Aorta (tissue), 5 donors: ENCODE results near the gene COLEC11. TPM values are rescaled to one million over a fixed set of nuclear protein-coding genes. Genes with fewer than 3 reads are reported as not detected.

Experiments used
- ATAC-seq: fragments of 200-7000 bp; cut with Tn5 transposase; one replicate; pipeline ENCODE4 v1.9.1; 2022; ENCODE audit warnings: moderate library complexity; ENCODE audit not compliant: low FRiP score
- DNase-seq, 2 donors: peaks; one replicate each; pipeline ENCODE4 v3.0.0-alpha.2; 2020
- H3K27ac ChIP-seq, 2 donors: one replicate each; pipeline ENCODE4 v1.5.1; 2013; ENCODE audit warnings: low read length in 2 of 2, mild to moderate bottlenecking in 2 of 2, moderate library complexity in 2 of 2, control low read depth in 1 of 2, inconsistent platforms in 1 of 2, low read depth in 1 of 2
- H3K27me3 ChIP-seq, 2 donors: one replicate each; pipeline ENCODE4 v1.6.1; 2013; ENCODE audit warnings: control low read depth in 1 of 2, low read length in 1 of 2, mild to moderate bottlenecking in 1 of 2, moderate library complexity in 1 of 2; ENCODE audit not compliant: insufficient read depth in 2 of 2, control insufficient read depth in 1 of 2
- H3K36me3 ChIP-seq, 2 donors: one replicate each; pipeline ENCODE4 v1.6.1; 2013; ENCODE audit warnings: control low read depth in 1 of 2, low read length in 1 of 2, mild to moderate bottlenecking in 1 of 2; ENCODE audit not compliant: insufficient read depth in 2 of 2, control insufficient read depth in 1 of 2
- H3K4me1 ChIP-seq, 2 donors: one replicate each; pipeline ENCODE4 v1.6.1; 2013; ENCODE audit warnings: low read length in 2 of 2, control low read depth in 1 of 2, mild to moderate bottlenecking in 1 of 2, moderate library complexity in 1 of 2; ENCODE audit not compliant: insufficient read depth in 2 of 2, control insufficient read depth in 1 of 2
- H3K4me3 ChIP-seq, 2 donors: one replicate each; pipeline ENCODE4 v1.5.1; 2013; ENCODE audit warnings: low read length in 2 of 2, control low read depth in 1 of 2, mild to moderate bottlenecking in 1 of 2
- H3K9me3 ChIP-seq: one replicate; pipeline ENCODE4 v1.6.1; 2013; ENCODE audit warnings: mild to moderate bottlenecking, low read length; ENCODE audit not compliant: control insufficient read depth
- WGBS, 2 donors: extraction: QIAGEN DNeasy Blood & Tissue Kit; methylation state at CpG; one replicate each; pipeline ENCODE4 v1.1.7; 2013; 5-methylcytosine and 5-hydroxymethylcytosine counted together
- intact Hi-C, 2 donors: fragments of 100-400 bp; cut with DNase I; formaldehyde crosslinking; loops; one replicate each; pipeline versions ENCODE4 v1.14.2 to v1.15.0; 2022
- polyA plus RNA-seq, 2 donors: library from polyadenylated mRNA; stranded (reverse); fragments of 200-250 nt; gene quantifications; one replicate each; pipeline ENCODE4 v1.2.3, GENCODE V29; 2013
- total RNA-seq, 2 donors: library from RNA; stranded (reverse); fragmentation: NEBNext Ultra II Directional; extraction: Animal tissue kit (Norgen Biotek cat#: 25700); gene quantifications; one replicate each; pipeline ENCODE4 v1.2.1, GENCODE V29; 2021
- donor health status: healthy with polysubstance abuse.
- donor health status: Bipolar disorder and iron deficiency.
- donor health status: DM: no; HTN: no; CAD: no.
- donor health status: DM: no; HTN: no; CAD: no.
- donor health status: DM: yes; HTN: yes; CAD: no.

COLEC11 gene
- total and polyA plus RNA-seq, 4 donors = 1.4 to 33.2 (median 16.5) TPM

- no peaks in the 10 kb centered on the region for H3K9me3 ChIP-seq
- intact Hi-C loops = no loop called here
- H3K27ac ChIP-seq = no peak overlapping the region
- no peaks in the 10 kb centered on the region for H3K4me1 ChIP-seq
- H3K36me3 ChIP-seq = no peaks in the 10 kb centered on the region
- DNase-seq (peak in 1 of 2 donors; percentile 43), ATAC-seq (no peak)
- no peak overlapping the region for H3K4me3 ChIP-seq
- no peaks in the 10 kb centered on the region for H3K27me3 ChIP-seq
- 85 to 86% methylated on average over 11 of the region's 11 CpGs for WGBS, 2 donors
Measured at GRCh38 chr2:3600256-3600855, 5.4 kb downstream of the COLEC11 start.

DNA sequence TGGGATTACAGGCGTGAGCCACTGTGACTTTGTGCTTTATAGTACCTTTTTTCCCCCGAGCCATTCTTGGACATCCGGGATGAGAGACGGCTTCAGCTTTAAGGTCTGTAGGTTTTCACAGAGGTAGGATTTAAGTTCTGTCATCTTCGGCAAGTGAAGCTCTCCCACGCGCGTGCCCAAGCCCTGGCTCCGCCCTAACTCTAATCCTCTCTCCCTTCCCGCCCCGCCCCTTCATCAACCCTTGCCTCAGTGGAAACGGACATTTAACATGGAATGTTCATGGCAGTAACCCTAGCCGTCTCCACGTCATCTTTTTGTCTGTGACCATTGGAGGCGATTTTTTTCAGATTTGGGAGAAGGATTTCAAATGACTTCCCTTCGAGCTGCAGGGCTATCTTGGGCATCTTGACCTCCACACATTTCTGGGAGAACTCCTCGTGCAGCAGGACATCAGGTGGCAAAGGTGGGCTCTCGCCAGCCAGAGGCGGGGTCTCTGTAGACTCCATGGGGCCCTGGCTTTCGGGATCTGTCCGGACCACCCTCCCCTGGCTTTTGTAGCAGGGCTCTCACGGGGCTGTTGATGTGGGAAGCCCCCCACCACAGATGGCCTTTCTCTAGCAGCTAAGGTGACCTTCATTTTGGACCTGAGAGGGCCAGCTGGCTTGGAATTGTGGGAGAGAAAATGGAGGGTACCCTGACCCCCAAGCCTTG is 6.8 kb downstream of the COLEC11 start:
- Histone ChIP-seq H3K36me3 (no peaks in the 10 kb centered on the region), H3K27ac (no peak overlapping the region), H3K27me3 (no peaks in the 10 kb centered on the region), H3K9me3 (no peaks in the 10 kb centered on the region), H3K4me3 (no peak overlapping the region), H3K4me1 (no peaks in the 10 kb centered on the region)
- ATAC-seq = no peak
- WGBS, 2 donors = 76 to 77% methylated on average over 22 of the region's 22 CpGs
- intact Hi-C loops = no loop called here
- DNase-seq = peak in 1 of 2 donors; percentile 61

- 86 to 88% methylated on average over 25 of the region's 25 CpGs for WGBS, 2 donors
- H3K27me3 ChIP-seq = no peaks in the 10 kb centered on the region
- H3K27ac ChIP-seq = no peak overlapping the region
- DNase-seq (peak in 1 of 2 donors; percentile 72), ATAC-seq (no peak)
- no peaks in the 10 kb centered on the region for H3K4me1 ChIP-seq
- intact Hi-C loops = no loop called here
- H3K36me3 ChIP-seq = no peaks in the 10 kb centered on the region
- no peaks in the 10 kb centered on the region for H3K9me3 ChIP-seq
- no peak overlapping the region for H3K4me3 ChIP-seq
Measured at GRCh38 chr2:3602553-3603339, 7.8 kb downstream of the COLEC11 start.

- ATAC-seq (no peak), DNase-seq (peak in 1 of 2 donors; percentile 34)
- H3K27me3 ChIP-seq = no peaks in the 10 kb centered on the region
- H3K4me1 ChIP-seq = no peaks in the 10 kb centered on the region
- no peaks in the 10 kb centered on the region for H3K9me3 ChIP-seq
- H3K36me3 ChIP-seq = no peaks in the 10 kb centered on the region
- H3K27ac ChIP-seq = no peak overlapping the region
- no peak overlapping the region for H3K4me3 ChIP-seq
- intact Hi-C loops = no loop called here
- WGBS, 2 donors = 90 to 92% methylated on average over 19 of the region's 19 CpGs
Measured at GRCh38 chr2:3603536-3604206, 8.8 kb downstream of the COLEC11 start.

- ATAC-seq (no peak), DNase-seq (peak in 1 of 2 donors; percentile 51)
- Histone ChIP-seq H3K9me3 (no peaks in the 10 kb centered on the region), H3K4me3 (no peak overlapping the region), H3K4me1 (no peaks in the 10 kb centered on the region), H3K27ac (no peak overlapping the region), H3K36me3 (no peaks in the 10 kb centered on the region), H3K27me3 (no peaks in the 10 kb centered on the region)
- 86 to 95% methylated on average over 16 of the region's 16 CpGs for WGBS, 2 donors
- intact Hi-C loops = no loop called here
Measured at GRCh38 chr2:3604207-3604877, 9.4 kb downstream of the COLEC11 start.

DNA sequence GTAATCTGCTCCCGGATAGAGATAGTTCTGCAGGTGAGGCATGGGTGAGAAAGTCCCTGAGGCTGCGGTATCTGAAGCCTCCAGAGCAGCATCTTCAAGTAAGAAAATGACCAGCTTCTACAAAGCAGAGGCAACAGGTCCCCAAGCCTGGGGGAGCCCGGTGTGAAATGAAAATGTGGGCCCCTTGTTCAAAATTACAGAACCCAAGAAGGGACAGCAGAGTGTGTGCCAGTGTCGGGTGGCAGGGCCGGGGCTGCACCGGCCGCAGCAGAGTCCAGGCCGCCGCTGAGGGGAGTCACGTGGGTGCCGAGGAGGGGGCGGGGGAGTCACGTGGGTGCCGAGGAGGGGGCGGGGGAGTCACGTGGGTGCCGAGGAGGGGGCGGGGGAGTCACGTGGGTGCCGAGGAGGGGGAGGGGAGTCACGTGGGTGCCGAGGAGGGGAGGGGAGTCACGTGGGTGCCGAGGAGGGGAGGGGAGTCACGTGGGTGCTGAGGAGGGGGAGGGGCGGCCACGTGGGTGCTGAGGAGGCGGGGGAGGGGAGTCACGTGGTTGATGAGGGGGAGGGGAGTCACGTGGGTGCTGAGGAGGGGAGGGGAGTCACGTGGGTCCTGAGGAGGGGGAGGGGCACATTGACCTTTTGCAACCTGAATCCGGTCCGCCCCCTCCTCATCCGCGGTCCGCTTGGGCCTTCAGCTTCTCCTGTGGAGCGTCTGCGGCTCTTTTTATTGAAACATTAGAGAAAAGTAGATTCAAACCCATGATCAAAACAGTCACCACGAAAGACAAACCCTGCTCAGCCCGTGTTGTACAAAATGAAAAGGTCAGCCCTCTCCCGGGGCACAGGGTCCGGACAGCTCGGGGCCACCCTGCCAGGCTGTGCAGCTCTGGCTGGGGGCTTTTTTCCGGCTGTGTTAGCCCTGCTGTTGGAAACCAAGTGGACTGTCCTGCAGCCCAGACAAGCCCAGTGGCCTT is 10.4 kb downstream of the COLEC11 start:
- DNase-seq (peak in 1 of 2 donors; percentile 51), ATAC-seq (peak; percentile 68)
- H3K36me3 ChIP-seq = no peaks in the 10 kb centered on the region
- no peak overlapping the region for H3K27ac ChIP-seq
- no peaks in the 10 kb centered on the region for H3K9me3 ChIP-seq
- H3K4me3 ChIP-seq = no peak overlapping the region
- no peaks in the 10 kb centered on the region for H3K4me1 ChIP-seq
- 31 to 56% methylated on average over 17 to 44 of the region's 44 CpGs for WGBS, 2 donors
- intact Hi-C loops = no loop called here
- H3K27me3 ChIP-seq = no peaks in the 10 kb centered on the region

DNA sequence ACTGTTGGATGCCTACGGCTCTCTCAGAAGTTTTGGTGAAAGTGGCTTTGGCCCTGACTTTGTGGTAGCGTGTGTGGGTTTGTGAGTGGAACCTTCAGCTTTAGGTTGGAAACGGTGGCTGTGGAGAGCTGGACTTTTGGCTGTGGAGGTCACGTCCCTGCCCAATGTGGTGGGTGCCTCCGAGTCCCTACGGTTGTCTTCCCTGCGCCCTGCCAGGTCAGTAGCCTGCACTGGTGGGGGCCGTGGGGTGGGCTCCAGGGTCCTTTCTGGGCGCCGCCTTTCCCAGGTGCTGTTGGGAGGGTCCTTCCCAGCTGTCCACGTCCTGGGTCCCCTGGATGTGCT is 11.1 kb downstream of the COLEC11 start:
- Histone ChIP-seq H3K9me3 (no peaks in the 10 kb centered on the region), H3K4me3 (no peak overlapping the region), H3K27me3 (no peaks in the 10 kb centered on the region), H3K36me3 (no peaks in the 10 kb centered on the region), H3K27ac (no peak overlapping the region), H3K4me1 (no peaks in the 10 kb centered on the region)
- ATAC-seq (no peak), DNase-seq (no peak)
- intact Hi-C loops = no loop called here
- WGBS, 2 donors = 78 to 83% methylated on average over 11 of the region's 11 CpGs
